ENCODE measurements around the gene PRSS38.
"Not testable (repeated sequence)": the region's sequence is repeated elsewhere in the genome, so short reads cannot be mapped to it uniquely, and the experiment has no call there.

The PRSS38 gene

GRCh38 chr1:227844320-227845146, 29.1 kb downstream of the PRSS38 start:
- no peak for DNase-seq (ENCODE audit: low read depth in 2 of 2)

- no peak for DNase-seq (ENCODE audit: low read depth in 2 of 2)
Observed at GRCh38 chr1:227845147-227845458, 29.6 kb downstream of the PRSS38 start.

GRCh38 chr1:227845519-227845918, 30.0 kb downstream of the PRSS38 start:
- no peak for DNase-seq (ENCODE audit: low read depth in 2 of 2)

GRCh38 chr1:227846265-227846858, 30.9 kb downstream of the PRSS38 start:
- DNase-seq (ENCODE audit: low read depth in 2 of 2): no peak

GRCh38 chr1:227847046-227847445, 31.6 kb downstream of the PRSS38 start:
- DNase-seq (ENCODE audit: low read depth in 2 of 2): not testable (repeated sequence)

- DNase-seq (ENCODE audit: low read depth in 2 of 2): no peak
Observed at GRCh38 chr1:227848430-227848932, 33.0 kb downstream of the PRSS38 start.

- DNase-seq (ENCODE audit: low read depth in 2 of 2): no peak
Observed at GRCh38 chr1:227849251-227849650, 33.8 kb downstream of the PRSS38 start.

- no peak for DNase-seq (ENCODE audit: low read depth in 2 of 2)
Observed at GRCh38 chr1:227854189-227854588, 38.7 kb downstream of the PRSS38 start.

GRCh38 chr1:227855687-227856086, 40.2 kb downstream of the PRSS38 start:
- no peak for DNase-seq (ENCODE audit: low read depth in 2 of 2)

- DNase-seq (ENCODE audit: low read depth in 2 of 2): no peak
Observed at GRCh38 chr1:227856147-227856858, 40.8 kb downstream of the PRSS38 start.

- no peak for DNase-seq (ENCODE audit: low read depth in 2 of 2)
Observed at GRCh38 chr1:227864882-227865281, 49.4 kb downstream of the PRSS38 start.

- DNase-seq (ENCODE audit: low read depth in 2 of 2): no peak
Observed at GRCh38 chr1:227869279-227869842, 53.9 kb downstream of the PRSS38 start.

- DNase-seq (ENCODE audit: low read depth in 2 of 2): no peak
Observed at GRCh38 chr1:227869851-227870305, 54.4 kb downstream of the PRSS38 start.

GRCh38 chr1:227870366-227870765, 54.9 kb downstream of the PRSS38 start:
- DNase-seq (ENCODE audit: low read depth in 2 of 2): no peak

- not testable (repeated sequence) for DNase-seq (ENCODE audit: low read depth in 2 of 2)
Observed at GRCh38 chr1:227871892-227872291, 56.4 kb downstream of the PRSS38 start.

GRCh38 chr1:227877810-227878209, 62.3 kb downstream of the PRSS38 start:
- DNase-seq (ENCODE audit: low read depth in 2 of 2): not testable (repeated sequence)

- no peak for DNase-seq (ENCODE audit: low read depth in 2 of 2)
Observed at GRCh38 chr1:227880342-227880924, 65.0 kb downstream of the PRSS38 start.

- no peak for DNase-seq (ENCODE audit: low read depth in 2 of 2)
Observed at GRCh38 chr1:227883073-227883520, 67.6 kb downstream of the PRSS38 start.

- no peak for DNase-seq (ENCODE audit: low read depth in 2 of 2)
Observed at GRCh38 chr1:227883641-227884301, 68.3 kb downstream of the PRSS38 start.

GRCh38 chr1:227884370-227885134, 69.1 kb downstream of the PRSS38 start:
- DNase-seq (ENCODE audit: low read depth in 2 of 2): no peak

Measured in stimulated activated CD8-positive, alpha-beta memory T cell treated with anti-CD3 and anti-CD28 coated beads, Interleukin-15, amount 100 ng/mL, for 48 hours (primary cell).